ENCODE data around the gene KCNA2. TPM values are rescaled to one million over a fixed set of nuclear protein-coding genes. Genes with fewer than 3 reads are reported as not detected.

The KCNA2 gene
- total and polyA plus RNA-seq, 4 donors: 0.02 to 0.68 (median 0.15) TPM

- no peaks in the 10 kb centered on the region for H3K9me3 ChIP-seq (ENCODE audit: control insufficient read depth in 4 of 4, insufficient read depth in 3 of 4, low read length in 3 of 4)
- no peak for TF ChIP-seq CTCF (IDR thresholded peaks at IDR 0.05; ENCODE audit: control extremely low read depth, extremely low read depth)
- ATAC-seq (ENCODE audit: insufficient read depth, low FRiP score) (no peak), DNase-seq (no peak)
- H3K9ac ChIP-seq (ENCODE audit: insufficient read depth in 1 of 2, low read length in 2 of 2): no peak overlapping the region
- H3K4me1 ChIP-seq (ENCODE audit: control insufficient read depth in 5 of 5, insufficient read depth in 5 of 5, low read length in 5 of 5): no peaks in the 10 kb centered on the region
- H3K27ac ChIP-seq (ENCODE audit: low read depth in 1 of 2, low read length in 1 of 2): no peak overlapping the region
- H3K4me3 ChIP-seq: no peak overlapping the region
- WGBS, 2 donors: 78 to 85% methylated on average over 3 of the region's 3 CpGs
- H3K36me3 ChIP-seq (ENCODE audit: control insufficient read depth in 4 of 4, insufficient read depth in 4 of 4, low read length in 4 of 4): no peaks in the 10 kb centered on the region
- H3K27me3 ChIP-seq (ENCODE audit: control insufficient read depth in 3 of 3, insufficient read depth in 3 of 3, low read length in 2 of 3): peaks cover 0 to 8% (median 0%) of the 10 kb centered on the region in 3 donors
Observed at GRCh38 chr1:110588991-110589390, 17.2 kb downstream of the KCNA2 start.

- H3K9ac ChIP-seq (ENCODE audit: insufficient read depth in 1 of 2, low read length in 2 of 2): no peak overlapping the region
- WGBS, 2 donors: 49 to 83% methylated on average over 1 of the region's 1 CpG
Observed at GRCh38 chr1:110588486-110588885, 17.7 kb downstream of the KCNA2 start.

GRCh38 chr1:110587906-110588305, 18.3 kb downstream of the KCNA2 start:
- no peak for ATAC-seq (ENCODE audit: insufficient read depth, low FRiP score)
- H3K9me3 ChIP-seq (ENCODE audit: control insufficient read depth in 4 of 4, insufficient read depth in 3 of 4, low read length in 3 of 4): peaks cover 0 to under 1% (median 0%) of the 10 kb centered on the region in 4 donors
- no peak overlapping the region for H3K27ac ChIP-seq (ENCODE audit: low read depth in 1 of 2, low read length in 1 of 2)
- WGBS, 2 donors: 86 to 91% methylated on average over 4 of the region's 4 CpGs
- H3K27me3 ChIP-seq (ENCODE audit: control insufficient read depth in 3 of 3, insufficient read depth in 3 of 3, low read length in 2 of 3): peaks cover 0 to 5% (median 0%) of the 10 kb centered on the region in 3 donors
- H3K9ac ChIP-seq (ENCODE audit: insufficient read depth in 1 of 2, low read length in 2 of 2): no peak overlapping the region
- TF ChIP-seq CTCF (IDR thresholded peaks at IDR 0.05; ENCODE audit: control extremely low read depth, extremely low read depth): no peak
- no peaks in the 10 kb centered on the region for H3K4me1 ChIP-seq (ENCODE audit: control insufficient read depth in 5 of 5, insufficient read depth in 5 of 5, low read length in 5 of 5)
- H3K4me3 ChIP-seq: no peak overlapping the region
- H3K36me3 ChIP-seq (ENCODE audit: control insufficient read depth in 4 of 4, insufficient read depth in 4 of 4, low read length in 4 of 4): no peaks in the 10 kb centered on the region
- no peak for DNase-seq

More at GRCh38 chr1:110588486-110588885, 17.7 kb downstream of the KCNA2 start:
- no peaks in the 10 kb centered on the region for H3K9me3 ChIP-seq (ENCODE audit: control insufficient read depth in 4 of 4, insufficient read depth in 3 of 4, low read length in 3 of 4)
- H3K4me1 ChIP-seq (ENCODE audit: control insufficient read depth in 5 of 5, insufficient read depth in 5 of 5, low read length in 5 of 5): no peaks in the 10 kb centered on the region
- TF ChIP-seq CTCF (IDR thresholded peaks at IDR 0.05; ENCODE audit: control extremely low read depth, extremely low read depth): no peak
- H3K4me3 ChIP-seq: no peak overlapping the region
- ATAC-seq (ENCODE audit: insufficient read depth, low FRiP score) (no peak), DNase-seq (peak in 1 of 3 donors; percentile 4)
- H3K27ac ChIP-seq (ENCODE audit: low read depth in 1 of 2, low read length in 1 of 2): no peak overlapping the region
- peaks cover 0 to 5% (median 0%) of the 10 kb centered on the region in 3 donors for H3K27me3 ChIP-seq (ENCODE audit: control insufficient read depth in 3 of 3, insufficient read depth in 3 of 3, low read length in 2 of 3)
- H3K36me3 ChIP-seq (ENCODE audit: control insufficient read depth in 4 of 4, insufficient read depth in 4 of 4, low read length in 4 of 4): no peaks in the 10 kb centered on the region

GRCh38 chr1:110585481-110585880, 20.7 kb downstream of the KCNA2 start:
- H3K4me3 ChIP-seq: no peak overlapping the region
- H3K36me3 ChIP-seq (ENCODE audit: control insufficient read depth in 4 of 4, insufficient read depth in 4 of 4, low read length in 4 of 4): no peaks in the 10 kb centered on the region
- H3K9ac ChIP-seq (ENCODE audit: insufficient read depth in 1 of 2, low read length in 2 of 2): no peak overlapping the region
- H3K9me3 ChIP-seq (ENCODE audit: control insufficient read depth in 4 of 4, insufficient read depth in 3 of 4, low read length in 3 of 4): peaks cover 0 to 2% (median 0%) of the 10 kb centered on the region in 4 donors
- H3K27me3 ChIP-seq (ENCODE audit: control insufficient read depth in 3 of 3, insufficient read depth in 3 of 3, low read length in 2 of 3): peaks cover 0 to 9% (median 0%) of the 10 kb centered on the region in 3 donors
- no peak for DNase-seq
- ATAC-seq (ENCODE audit: insufficient read depth, low FRiP score): no peak
- no peaks in the 10 kb centered on the region for H3K4me1 ChIP-seq (ENCODE audit: control insufficient read depth in 5 of 5, insufficient read depth in 5 of 5, low read length in 5 of 5)
- no peak for TF ChIP-seq CTCF (IDR thresholded peaks at IDR 0.05; ENCODE audit: control extremely low read depth, extremely low read depth)
- H3K27ac ChIP-seq (ENCODE audit: low read depth in 1 of 2, low read length in 1 of 2): no peak overlapping the region
- 70 to 94% methylated on average over 1 of the region's 1 CpG for WGBS, 2 donors
